Karpas-422 (cell line): ENCODE measurements around the gene BRD1. TPM values are rescaled to one million over a fixed set of nuclear protein-coding genes. Genes with fewer than 3 reads are reported as not detected.

Experiments used
- DNase-seq: peaks from one replicate; pipeline ENCODE4 v3.0.0-alpha.2; 2015
- H2AFZ ChIP-seq: fragments of 200-600 bp; sonication (generic); 2 replicates; pipeline ENCODE4 v1.6.1; 2014; ENCODE audit warnings: antibody characterized with exemption, low read length, mixed read lengths
- H3K27ac ChIP-seq: fragments of 200-600 bp; sonication (generic); 2 replicates; pipeline ENCODE4 v1.5.1; 2014; ENCODE audit warnings: mild to moderate bottlenecking, low read length, moderate library complexity
- H3K27me3 ChIP-seq: fragments of 200-600 bp; sonication (generic); 2 replicates; pipeline ENCODE4 v1.6.1; 2014; ENCODE audit warnings: low read length, mixed read lengths
- H3K36me3 ChIP-seq: fragments of 200-600 bp; sonication (generic); 2 replicates; pipeline ENCODE4 v1.6.1; 2014; ENCODE audit warnings: low read length, mixed read lengths; ENCODE audit not compliant: insufficient read depth
- H3K4me1 ChIP-seq: fragments of 200-600 bp; sonication (generic); 2 replicates; pipeline ENCODE4 v1.6.1; 2014; ENCODE audit warnings: mild to moderate bottlenecking, low read length, mixed read lengths
- H3K4me2 ChIP-seq: fragments of 200-600 bp; sonication (generic); 2 replicates; pipeline ENCODE4 v1.6.1; 2014; ENCODE audit warnings: low read length, low read depth, mild to moderate bottlenecking; ENCODE audit not compliant: poor library complexity, severe bottlenecking
- H3K4me3 ChIP-seq: fragments of 200-600 bp; sonication (generic); 2 replicates; pipeline ENCODE4 v1.5.1; 2014; ENCODE audit warnings: mild to moderate bottlenecking, antibody characterized with exemption, low read length, mixed read lengths
- H3K79me2 ChIP-seq: fragments of 200-600 bp; sonication (generic); 2 replicates; pipeline ENCODE4 v1.6.1; 2014; ENCODE audit warnings: mild to moderate bottlenecking, low read length, mixed read lengths
- H3K9ac ChIP-seq: fragments of 200-600 bp; sonication (generic); 2 replicates; pipeline ENCODE4 v1.6.0; 2014; ENCODE audit warnings: low read length
- H3K9me2 ChIP-seq: fragments of 200-600 bp; sonication (generic), shearing (Covaris generic); replicated peaks from 2 replicates; pipeline ENCODE4 v1.6.0; 2014; ENCODE audit warnings: mild to moderate bottlenecking, low read length, moderate library complexity; ENCODE audit not compliant: insufficient read depth
- H3K9me3 ChIP-seq: fragments of 300-700, 200-600 bp; sonication (generic); 2 replicates; pipeline ENCODE4 v1.6.1; 2014; ENCODE audit warnings: low read length, mixed read lengths
- H4K20me1 ChIP-seq: fragments of 200-600 bp; sonication (generic); 2 replicates; pipeline ENCODE4 v1.6.1; 2014; ENCODE audit warnings: mild to moderate bottlenecking, antibody characterized with exemption, low read length, low read depth; ENCODE audit not compliant: insufficient read depth
- total RNA-seq: library from RNA; depleted of rRNA; stranded (reverse); fragments of >200 nt; shearing (Covaris generic); gene quantifications from 2 replicates; pipeline ENCODE4 v1.2.3, GENCODE V29; 2014; ENCODE audit warnings: low replicate concordance

BRD1 gene
- total RNA-seq, 1 experiment from 2014 or later = 16.0 TPM

DNA sequence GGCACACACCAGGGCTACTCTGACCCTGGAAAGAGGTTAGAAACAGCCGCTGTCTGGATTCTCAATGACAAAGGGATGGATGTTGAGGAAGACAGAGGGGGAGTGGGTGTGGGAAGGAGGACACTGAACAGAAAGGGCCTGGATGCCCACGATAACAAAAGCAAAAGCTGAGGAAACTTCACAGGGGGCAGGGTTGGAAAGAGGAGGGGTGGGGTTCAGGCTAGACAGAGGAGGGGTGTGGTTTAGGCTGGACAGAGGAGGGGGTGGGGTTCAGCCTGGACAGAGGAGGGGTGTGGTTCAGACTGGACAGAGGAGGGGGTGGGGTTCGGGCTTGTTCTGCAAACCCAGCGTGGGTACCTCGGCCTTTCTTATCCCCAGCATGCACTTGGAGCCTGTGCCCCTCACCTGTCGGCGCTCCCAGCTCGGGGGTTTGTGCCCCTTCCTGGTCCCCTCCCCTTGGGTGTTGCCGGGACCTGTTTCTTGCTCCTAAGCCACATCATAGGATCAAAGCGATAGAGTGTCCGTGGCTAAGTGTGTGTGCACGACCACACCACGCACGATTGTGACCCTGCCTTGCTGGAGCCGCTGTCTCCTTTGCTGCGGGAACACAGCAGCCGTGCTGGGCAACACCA lies 75.6 kb downstream of the BRD1 start:
- Histone ChIP-seq H4K20me1 (no peaks in the 10 kb centered on the region; the same call in 1 of the 2 replicates), H3K27ac (no peak overlapping the region), H2AFZ (no peak overlapping the region), H3K9me3 (peaks cover 4% of the 10 kb centered on the region; the same call in 1 of the 2 replicates), H3K9me2 (no peaks in the 10 kb centered on the region), H3K79me2 (no peaks in the 10 kb centered on the region), H3K27me3 (no peaks in the 10 kb centered on the region), H3K4me3 (no peak overlapping the region), H3K9ac (no peak overlapping the region), H3K4me2 (no peak overlapping the region), H3K36me3 (no peaks in the 10 kb centered on the region), H3K4me1 (no peaks in the 10 kb centered on the region)
- DNase-seq = no peak

DNA sequence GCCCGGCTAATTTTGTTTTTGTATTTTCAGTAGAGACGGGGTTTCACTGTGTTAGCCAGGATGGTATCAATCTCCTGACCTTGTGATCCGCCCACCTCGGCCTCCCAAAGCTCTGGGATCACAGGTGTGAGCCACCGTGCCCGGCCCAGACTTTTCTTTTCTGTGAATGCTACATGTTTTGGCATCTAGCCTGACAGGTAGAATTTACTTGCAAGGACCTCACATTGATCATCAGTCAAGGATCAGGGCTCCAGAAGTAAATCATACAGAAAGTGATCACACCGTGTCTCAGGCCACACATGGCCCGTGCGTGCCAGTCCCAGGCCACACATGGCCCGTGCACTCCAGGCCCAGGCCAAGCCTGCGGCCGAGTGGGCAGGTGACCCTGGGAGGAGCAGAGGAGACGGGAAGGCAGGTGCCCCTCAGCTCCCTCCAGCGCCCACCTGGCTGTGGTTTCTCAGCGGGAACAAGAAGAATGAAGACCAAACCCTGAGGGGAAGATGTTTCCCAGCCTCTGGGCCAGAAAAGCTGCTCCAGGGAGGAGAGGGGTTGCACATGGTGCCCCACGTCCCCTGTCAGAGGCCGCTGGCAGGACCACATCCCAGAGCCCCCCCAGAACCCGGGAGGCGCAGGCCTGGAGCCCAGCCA lies 76.2 kb downstream of the BRD1 start:
- peaks cover 6% of the 10 kb centered on the region; the same call in 1 of the 2 replicates for H3K9me3 ChIP-seq
- H4K20me1 ChIP-seq = no peaks in the 10 kb centered on the region; the same call in 1 of the 2 replicates
- H2AFZ ChIP-seq = no peak overlapping the region
- DNase-seq = no peak
- H3K27me3 ChIP-seq = no peaks in the 10 kb centered on the region
- no peak overlapping the region for H3K4me2 ChIP-seq
- H3K9ac ChIP-seq = no peak overlapping the region
- H3K4me1 ChIP-seq = no peaks in the 10 kb centered on the region
- H3K27ac ChIP-seq = no peak overlapping the region
- H3K36me3 ChIP-seq = no peaks in the 10 kb centered on the region
- H3K9me2 ChIP-seq = no peaks in the 10 kb centered on the region
- H3K4me3 ChIP-seq = no peak overlapping the region
- no peaks in the 10 kb centered on the region for H3K79me2 ChIP-seq

- Histone ChIP-seq H3K9me2 (no peaks in the 10 kb centered on the region), H2AFZ (no peak overlapping the region), H3K27me3 (no peaks in the 10 kb centered on the region), H4K20me1 (no peaks in the 10 kb centered on the region; the same call in 1 of the 2 replicates), H3K4me1 (no peaks in the 10 kb centered on the region), H3K4me2 (no peak overlapping the region), H3K27ac (no peak overlapping the region), H3K9ac (no peak overlapping the region), H3K9me3 (peaks cover 18% of the 10 kb centered on the region; the same call in 1 of the 2 replicates), H3K36me3 (no peaks in the 10 kb centered on the region), H3K4me3 (no peak overlapping the region), H3K79me2 (no peaks in the 10 kb centered on the region)
- no peak for DNase-seq
These were observed 77.7 kb downstream of the BRD1 start for GRCh38 chr22:49749885-49750510.

GRCh38 chr22:49749227-49749626 lies 78.4 kb downstream of the BRD1 start:
- no peak overlapping the region for H3K9ac ChIP-seq
- no peak overlapping the region for H3K4me2 ChIP-seq
- no peaks in the 10 kb centered on the region for H3K79me2 ChIP-seq
- H2AFZ ChIP-seq = no peak overlapping the region
- no peaks in the 10 kb centered on the region for H3K4me1 ChIP-seq
- H3K9me3 ChIP-seq = peaks cover 22% of the 10 kb centered on the region; the same call in 1 of the 2 replicates
- no peak overlapping the region for H3K27ac ChIP-seq
- DNase-seq = no peak
- H4K20me1 ChIP-seq = no peaks in the 10 kb centered on the region; the same call in 1 of the 2 replicates
- H3K27me3 ChIP-seq = no peaks in the 10 kb centered on the region
- H3K36me3 ChIP-seq = no peaks in the 10 kb centered on the region
- H3K4me3 ChIP-seq = no peak overlapping the region
- no peaks in the 10 kb centered on the region for H3K9me2 ChIP-seq

DNA sequence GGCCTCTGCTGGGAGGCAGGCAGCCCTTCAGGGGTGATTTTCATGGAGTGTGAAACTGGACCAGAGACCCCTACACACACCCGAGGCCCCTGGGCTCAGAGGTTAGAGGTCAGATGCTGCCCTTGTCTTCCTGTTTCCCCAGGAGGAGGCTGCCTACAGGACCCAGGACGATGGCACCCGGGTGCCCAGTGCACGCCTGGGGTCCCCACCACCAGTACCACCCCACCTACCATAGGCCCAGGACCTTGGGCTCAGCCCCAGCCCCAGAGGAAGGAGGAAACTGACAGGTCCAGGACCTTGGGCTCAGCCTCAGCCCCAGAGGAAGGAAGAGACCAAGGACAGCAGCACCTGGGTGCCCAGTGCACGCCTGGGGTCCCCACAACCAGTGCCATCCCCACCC lies 79.2 kb downstream of the BRD1 start:
- no peaks in the 10 kb centered on the region for H3K9me2 ChIP-seq
- no peak overlapping the region for H3K4me2 ChIP-seq
- H4K20me1 ChIP-seq = no peaks in the 10 kb centered on the region
- H3K36me3 ChIP-seq = no peaks in the 10 kb centered on the region
- H3K27ac ChIP-seq = no peak overlapping the region
- no peak for DNase-seq
- H3K79me2 ChIP-seq = no peaks in the 10 kb centered on the region
- no peak overlapping the region for H3K4me3 ChIP-seq
- no peak overlapping the region for H3K9ac ChIP-seq
- no peaks in the 10 kb centered on the region for H3K4me1 ChIP-seq
- H2AFZ ChIP-seq = no peak overlapping the region
- peaks cover 22% of the 10 kb centered on the region; the same call in 1 of the 2 replicates for H3K9me3 ChIP-seq
- no peaks in the 10 kb centered on the region for H3K27me3 ChIP-seq

GRCh38 chr22:49747716-49748115 lies 80.0 kb downstream of the BRD1 start:
- Histone ChIP-seq H3K4me2 (no peak overlapping the region), H3K9ac (no peak overlapping the region), H3K9me2 (no peaks in the 10 kb centered on the region), H3K79me2 (no peaks in the 10 kb centered on the region), H3K4me1 (no peaks in the 10 kb centered on the region), H3K4me3 (no peak overlapping the region), H3K36me3 (no peaks in the 10 kb centered on the region), H4K20me1 (no peaks in the 10 kb centered on the region), H3K27me3 (no peaks in the 10 kb centered on the region), H2AFZ (no peak overlapping the region), H3K27ac (no peak overlapping the region), H3K9me3 (peaks cover 22% of the 10 kb centered on the region; the same call in 1 of the 2 replicates)
- DNase-seq = no peak

DNA sequence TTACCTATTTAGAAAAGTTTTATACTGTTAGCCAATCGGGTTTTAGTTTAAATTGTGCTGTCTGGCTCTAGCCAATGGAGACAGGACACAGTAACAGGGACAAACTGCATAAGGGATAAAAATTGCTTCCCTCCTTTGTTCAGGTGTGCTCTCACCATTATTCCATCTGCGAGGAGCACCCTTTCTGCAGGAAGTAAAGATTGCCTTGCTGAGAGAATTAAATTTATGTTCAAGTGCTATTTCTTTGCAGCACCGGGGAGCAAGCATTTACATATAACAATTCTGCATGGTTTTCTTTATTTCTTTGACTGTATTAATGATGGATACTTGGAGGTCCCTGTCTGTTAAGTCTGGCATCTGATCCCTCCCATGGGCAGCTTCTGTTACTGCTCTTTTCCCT lies 80.5 kb downstream of the BRD1 start:
- DNase-seq = no peak
- peaks cover 22% of the 10 kb centered on the region; the same call in 1 of the 2 replicates for H3K9me3 ChIP-seq
- no peak overlapping the region for H3K4me3 ChIP-seq
- no peaks in the 10 kb centered on the region for H3K9me2 ChIP-seq
- H3K27ac ChIP-seq = no peak overlapping the region
- no peaks in the 10 kb centered on the region for H3K36me3 ChIP-seq
- no peaks in the 10 kb centered on the region for H3K79me2 ChIP-seq
- no peaks in the 10 kb centered on the region for H3K4me1 ChIP-seq
- H4K20me1 ChIP-seq = no peaks in the 10 kb centered on the region
- no peak overlapping the region for H2AFZ ChIP-seq
- no peaks in the 10 kb centered on the region for H3K27me3 ChIP-seq
- no peak overlapping the region for H3K4me2 ChIP-seq
- H3K9ac ChIP-seq = no peak overlapping the region

DNA sequence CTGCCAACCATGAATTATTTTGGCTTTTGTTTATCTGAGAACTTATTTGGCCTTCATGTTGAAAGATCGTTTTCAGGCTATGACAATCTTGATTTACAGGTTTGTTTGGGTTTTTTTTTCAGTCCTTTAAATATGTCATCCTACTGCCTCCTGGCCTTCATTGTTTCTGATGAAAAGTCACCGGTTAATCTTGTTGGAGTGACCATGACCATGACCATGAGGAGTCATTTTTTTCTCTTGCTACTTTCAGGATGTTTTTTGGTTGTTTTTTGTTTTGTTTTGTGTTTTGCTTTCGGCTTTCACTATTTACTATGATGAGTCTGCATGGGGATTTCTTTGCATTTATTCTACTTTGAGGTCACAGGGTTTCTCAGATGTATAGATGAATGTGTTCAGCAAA lies 81.6 kb downstream of the BRD1 start:
- Histone ChIP-seq H4K20me1 (no peaks in the 10 kb centered on the region), H3K27ac (no peak overlapping the region), H3K36me3 (no peaks in the 10 kb centered on the region), H2AFZ (no peak overlapping the region), H3K27me3 (no peaks in the 10 kb centered on the region), H3K4me2 (no peak overlapping the region), H3K4me1 (no peaks in the 10 kb centered on the region), H3K4me3 (no peak overlapping the region), H3K9me2 (no peaks in the 10 kb centered on the region), H3K9ac (no peak overlapping the region), H3K79me2 (no peaks in the 10 kb centered on the region), H3K9me3 (peaks cover 22% of the 10 kb centered on the region; the same call in 1 of the 2 replicates)
- no peak for DNase-seq
